Upper lobe of right lung (tissue), 1 donor: ENCODE data around the gene ULK2. TPM values are rescaled to one million over a fixed set of nuclear protein-coding genes. Genes with fewer than 3 reads are reported as not detected.

Experiments used
- ATAC-seq: fragments of 200-7000 bp; cut with Tn5 transposase; one replicate; pipeline ENCODE4 v1.9.1; 2020; ENCODE audit warnings: mild to moderate bottlenecking, moderate library complexity
- DNase-seq: peaks from one replicate; pipeline ENCODE4 v3.0.0-alpha.2; 2020
- H3K27ac ChIP-seq: fragments of 200-600 bp; one replicate; pipeline ENCODE4 v1.8.0; 2022
- H3K27me3 ChIP-seq: fragments of 200-600 bp; one replicate; pipeline ENCODE4 v1.8.0; 2022; ENCODE audit warnings: mild to moderate bottlenecking
- H3K36me3 ChIP-seq: fragments of 200-600 bp; one replicate; pipeline ENCODE4 v1.8.0; 2022
- H3K4me1 ChIP-seq: fragments of 200-600 bp; one replicate; pipeline ENCODE4 v1.8.0; 2022
- H3K4me3 ChIP-seq: fragments of 200-600 bp; one replicate; pipeline ENCODE4 v1.8.0; 2022; ENCODE audit warnings: mild to moderate bottlenecking
- H3K9me3 ChIP-seq: fragments of 200-600 bp; one replicate; pipeline ENCODE4 v1.8.0; 2022
- intact Hi-C: fragments of 100-400 bp; cut with DNase I; formaldehyde crosslinking; loops from one replicate; pipeline ENCODE4 v1.11.0; 2022
- total RNA-seq: library from RNA; stranded (reverse); fragmentation: NEBNext Ultra II Directional; extraction: Animal tissue kit (Norgen Biotek cat#: 25700); gene quantifications from one replicate; pipeline ENCODE4 v1.2.1, GENCODE V29; 2021
- TF ChIP-seq, protein P1 (sequence below): fragments of 200-600 bp; IDR thresholded peaks from one replicate; pipeline ENCODE4 v1.8.0; 2022; ENCODE audit warnings: antibody characterized with exemption
- donor health status: DM: no; HTN: yes; CAD: no; lungs with severe emphysema.

ULK2 gene
- total RNA-seq, 1 donor from 2014 or later = 30.8 TPM

GRCh38 chr17:19904924-19905323 is 37.2 kb upstream of the ULK2 start:
- no peaks in the 10 kb centered on the region for H3K27me3 ChIP-seq
- no peaks in the 10 kb centered on the region for H3K9me3 ChIP-seq
- H3K4me3 ChIP-seq = no peak overlapping the region
- H3K36me3 ChIP-seq = peaks cover 77% of the 10 kb centered on the region
- TF ChIP-seq, protein P1, sequence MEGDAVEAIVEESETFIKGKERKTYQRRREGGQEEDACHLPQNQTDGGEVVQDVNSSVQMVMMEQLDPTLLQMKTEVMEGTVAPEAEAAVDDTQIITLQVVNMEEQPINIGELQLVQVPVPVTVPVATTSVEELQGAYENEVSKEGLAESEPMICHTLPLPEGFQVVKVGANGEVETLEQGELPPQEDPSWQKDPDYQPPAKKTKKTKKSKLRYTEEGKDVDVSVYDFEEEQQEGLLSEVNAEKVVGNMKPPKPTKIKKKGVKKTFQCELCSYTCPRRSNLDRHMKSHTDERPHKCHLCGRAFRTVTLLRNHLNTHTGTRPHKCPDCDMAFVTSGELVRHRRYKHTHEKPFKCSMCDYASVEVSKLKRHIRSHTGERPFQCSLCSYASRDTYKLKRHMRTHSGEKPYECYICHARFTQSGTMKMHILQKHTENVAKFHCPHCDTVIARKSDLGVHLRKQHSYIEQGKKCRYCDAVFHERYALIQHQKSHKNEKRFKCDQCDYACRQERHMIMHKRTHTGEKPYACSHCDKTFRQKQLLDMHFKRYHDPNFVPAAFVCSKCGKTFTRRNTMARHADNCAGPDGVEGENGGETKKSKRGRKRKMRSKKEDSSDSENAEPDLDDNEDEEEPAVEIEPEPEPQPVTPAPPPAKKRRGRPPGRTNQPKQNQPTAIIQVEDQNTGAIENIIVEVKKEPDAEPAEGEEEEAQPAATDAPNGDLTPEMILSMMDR = no peak
- H3K4me1 ChIP-seq = peaks cover 13% of the 10 kb centered on the region
- peak; percentile 79 for DNase-seq
- no peak overlapping the region for H3K27ac ChIP-seq
- peak; percentile 83 for ATAC-seq
- intact Hi-C loops = no loop called here

DNA sequence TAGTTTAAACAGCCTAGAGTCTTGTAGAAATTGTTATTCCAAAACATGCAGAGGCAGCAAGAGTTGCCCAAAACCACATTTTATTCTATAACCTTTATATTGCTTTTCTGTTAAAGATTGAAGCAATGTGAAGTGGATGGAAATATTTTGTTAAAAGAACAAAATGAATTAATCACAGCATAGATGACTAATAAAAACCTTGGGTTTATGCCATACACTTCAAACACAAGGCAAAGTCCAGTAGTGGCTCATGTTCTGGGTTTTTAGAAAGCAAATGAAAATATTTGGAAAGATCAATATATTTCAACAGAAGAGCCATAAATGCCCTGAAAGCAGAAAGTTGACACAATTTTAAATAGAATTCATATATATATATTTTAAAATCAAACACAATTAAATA is 36.7 kb upstream of the ULK2 start:
- Histone ChIP-seq H3K27me3 (no peaks in the 10 kb centered on the region), H3K27ac (no peak overlapping the region), H3K4me3 (no peak overlapping the region), H3K4me1 (peaks cover 13% of the 10 kb centered on the region), H3K36me3 (peaks cover 72% of the 10 kb centered on the region), H3K9me3 (no peaks in the 10 kb centered on the region)
- no peak for ATAC-seq
- intact Hi-C loops = no loop called here
- no peak for DNase-seq
- TF ChIP-seq, protein P1 = no peak

DNA sequence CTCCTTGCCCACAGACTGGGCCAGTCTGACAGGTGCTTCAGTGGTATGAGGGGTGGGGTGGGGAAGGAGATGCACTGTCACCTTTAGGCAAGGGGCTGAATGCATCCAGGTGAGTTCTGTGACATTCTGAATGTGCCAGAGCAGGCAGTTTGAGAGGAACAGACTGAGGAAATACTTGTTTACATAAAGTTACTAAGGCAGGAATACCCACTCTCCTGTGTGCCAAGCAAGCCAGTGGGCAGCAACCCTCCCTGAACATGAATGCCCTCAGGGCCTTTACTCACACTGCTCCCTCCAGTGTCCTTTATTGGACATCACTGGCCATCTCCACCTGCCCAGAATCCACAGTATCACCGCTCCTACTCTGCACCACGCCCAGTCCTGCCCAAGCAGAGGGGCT is 33.1 kb upstream of the ULK2 start:
- ATAC-seq = peak; percentile 45
- H3K4me1 ChIP-seq = peaks cover 13% of the 10 kb centered on the region
- H3K27me3 ChIP-seq = no peaks in the 10 kb centered on the region
- H3K36me3 ChIP-seq = peaks cover 36% of the 10 kb centered on the region
- no peak overlapping the region for H3K4me3 ChIP-seq
- intact Hi-C loops = no loop called here
- DNase-seq = no peak
- H3K27ac ChIP-seq = no peak overlapping the region
- H3K9me3 ChIP-seq = no peaks in the 10 kb centered on the region
- TF ChIP-seq, protein P1 = no peak

- H3K4me3 ChIP-seq = no peak overlapping the region
- ATAC-seq (no peak), DNase-seq (no peak)
- intact Hi-C loops = no loop called here
- H3K27me3 ChIP-seq = no peaks in the 10 kb centered on the region
- no peaks in the 10 kb centered on the region for H3K9me3 ChIP-seq
- H3K4me1 ChIP-seq = peaks cover 8% of the 10 kb centered on the region
- peaks cover 8% of the 10 kb centered on the region for H3K36me3 ChIP-seq
- no peak overlapping the region for H3K27ac ChIP-seq
- TF ChIP-seq, protein P1 = no peak
Observed at GRCh38 chr17:19897903-19898302, 30.2 kb upstream of the ULK2 start.

- H3K27ac ChIP-seq = no peak overlapping the region
- H3K4me1 ChIP-seq = peaks cover 8% of the 10 kb centered on the region
- peaks cover 8% of the 10 kb centered on the region for H3K36me3 ChIP-seq
- intact Hi-C loops = no loop called here
- H3K27me3 ChIP-seq = no peaks in the 10 kb centered on the region
- no peak for DNase-seq
- H3K9me3 ChIP-seq = no peaks in the 10 kb centered on the region
- peak; percentile 32 for ATAC-seq
- no peak overlapping the region for H3K4me3 ChIP-seq
- TF ChIP-seq, protein P1 = no peak
Observed at GRCh38 chr17:19897090-19897837, 29.5 kb upstream of the ULK2 start.
